Activated CD8-positive, alpha-beta T cell treated with anti-CD3 and anti-CD28 coated beads, Interleukin-2, amount 10 ng/mL, durations not matched to agents 7 days and 5 days (primary cell): ENCODE data around the gene YOD1. TPM values are rescaled to one million over a fixed set of nuclear protein-coding genes. Genes with fewer than 3 reads are reported as not detected.

Experiments used
- ATAC-seq: fragments of 150-1000 bp; cut with Tn5 transposase; one replicate; pipeline ENCODE4 v1.10.0; 2021; ENCODE audit warnings: moderate library complexity
- CTCF ChIA-PET: fragments of 350-600 bp; sonication (Branson Sonifier 250); formaldehyde crosslinking; loops from one replicate; lab custom pipeline; 2021; ENCODE audit warnings: antibody characterized with exemption; lab: Charles Lee
- POLR2A ChIA-PET: fragments of 350-600 bp; sonication (Branson Sonifier 250); formaldehyde crosslinking; loops from one replicate; lab custom pipeline; 2021; ENCODE audit warnings: antibody characterized with exemption; lab: Charles Lee
- DNase-seq: peaks from one replicate; pipeline ENCODE4 v3.0.0-alpha.2; 2020
- H3K27ac Mint-ChIP-seq: one replicate; pipeline ENCODE4 v1.8.0; 2021; ENCODE audit warnings: mild to moderate bottlenecking, mixed read lengths
- H3K27me3 Mint-ChIP-seq: one replicate; pipeline ENCODE4 v1.8.0; 2021; ENCODE audit warnings: low read depth, mixed read lengths
- H3K36me3 Mint-ChIP-seq: one replicate; pipeline ENCODE4 v1.8.0; 2021; ENCODE audit warnings: low read depth, mixed read lengths
- H3K4me1 Mint-ChIP-seq: one replicate; pipeline ENCODE4 v1.8.0; 2021; ENCODE audit warnings: low read depth, mixed read lengths
- H3K4me3 Mint-ChIP-seq: one replicate; pipeline ENCODE4 v1.8.0; 2021; ENCODE audit warnings: mild to moderate bottlenecking, mixed read lengths
- H3K9me3 Mint-ChIP-seq: one replicate; pipeline ENCODE4 v1.8.0; 2022; ENCODE audit warnings: mixed read lengths; ENCODE audit not compliant: insufficient read depth
- total RNA-seq, 2 experiments: library from RNA; stranded (reverse); gene quantifications; one replicate each; pipeline ENCODE4 v1.2.3, GENCODE V29; 2021

YOD1 gene
- total RNA-seq, 2 experiments from 2014 or later = 7.7 to 8.7 TPM

- no peak for ATAC-seq
- Mint-ChIP-seq H3K36me3 (no peaks in the 10 kb centered on the region), H3K4me3 (no peak overlapping the region), H3K9me3 (no peaks in the 10 kb centered on the region), H3K27me3 (peaks cover 18% of the 10 kb centered on the region), H3K27ac (no peak overlapping the region), H3K4me1 (peaks cover 25% of the 10 kb centered on the region)
- CTCF ChIA-PET = interaction anchor here (0.7 to 7.2 kb wide), 36 partner anchors 9 to 441 kb away, joined by 3 to 67 read pairs (median 5); partner anchors contain the start of genes C1orf116, C4BPA, CD55 and CR1
- POLR2A ChIA-PET = interaction anchor here (1.5 kb wide), 1 partner anchor 237 kb away, joined by 5 read pairs; the partner anchor contains the start of gene CD55
- no peak for DNase-seq
Observed at GRCh38 chr1:207084232-207084631, 33.2 kb upstream of the YOD1 start.

GRCh38 chr1:207081806-207082205 is 30.8 kb upstream of the YOD1 start:
- Mint-ChIP-seq H3K27me3 (peaks cover 20% of the 10 kb centered on the region), H3K4me1 (peaks cover 22% of the 10 kb centered on the region), H3K4me3 (no peak overlapping the region), H3K9me3 (no peaks in the 10 kb centered on the region), H3K27ac (no peak overlapping the region), H3K36me3 (no peaks in the 10 kb centered on the region)
- POLR2A ChIA-PET = interaction anchor here (1.0 kb wide), 1 partner anchor 239 kb away, joined by 3 read pairs; the partner anchor contains the start of gene CD55
- ATAC-seq = no peak
- CTCF ChIA-PET = interaction anchor here (1.4 to 7.2 kb wide), 4 partner anchors 8 to 324 kb away, joined by 5 to 67 read pairs (median 36); partner anchors contain the start of gene YOD1
- DNase-seq = no peak

GRCh38 chr1:207081088-207081487 is 30.1 kb upstream of the YOD1 start:
- ATAC-seq (no peak), DNase-seq (no peak)
- H3K27me3 Mint-ChIP-seq = peaks cover 18% of the 10 kb centered on the region
- no peak overlapping the region for H3K4me3 Mint-ChIP-seq
- no peaks in the 10 kb centered on the region for H3K9me3 Mint-ChIP-seq
- POLR2A ChIA-PET = no interaction called here
- peaks cover 22% of the 10 kb centered on the region for H3K4me1 Mint-ChIP-seq
- no peak overlapping the region for H3K27ac Mint-ChIP-seq
- CTCF ChIA-PET = interaction anchor here (0.9 to 7.2 kb wide), 7 partner anchors 9 to 418 kb away, joined by 3 to 67 read pairs (median 5); partner anchors contain the start of genes CR1 and YOD1
- no peaks in the 10 kb centered on the region for H3K36me3 Mint-ChIP-seq

GRCh38 chr1:207079706-207080241 is 28.8 kb upstream of the YOD1 start:
- no peak overlapping the region for H3K4me3 Mint-ChIP-seq
- H3K36me3 Mint-ChIP-seq = no peaks in the 10 kb centered on the region
- peaks cover 15% of the 10 kb centered on the region for H3K27me3 Mint-ChIP-seq
- H3K4me1 Mint-ChIP-seq = peaks cover 16% of the 10 kb centered on the region
- no peak for DNase-seq
- no peak overlapping the region for H3K27ac Mint-ChIP-seq
- ChIA-PET CTCF (interaction anchor here (0.8 to 7.2 kb wide), 13 partner anchors 8 to 420 kb away, joined by 3 to 67 read pairs (median 5); partner anchors contain the start of genes PFKFB2 and YOD1), POLR2A (no interaction called here)
- no peak for ATAC-seq
- H3K9me3 Mint-ChIP-seq = no peaks in the 10 kb centered on the region

GRCh38 chr1:207078578-207079132 is 27.6 kb upstream of the YOD1 start:
- no peaks in the 10 kb centered on the region for H3K9me3 Mint-ChIP-seq
- no peak overlapping the region for H3K27ac Mint-ChIP-seq
- no peaks in the 10 kb centered on the region for H3K36me3 Mint-ChIP-seq
- DNase-seq = no peak
- no peak for ATAC-seq
- ChIA-PET POLR2A (no interaction called here), CTCF (interaction anchor here (0.7 to 7.2 kb wide), 8 partner anchors 9 to 360 kb away, joined by 3 to 67 read pairs (median 4); partner anchors contain the start of genes CD55, PFKFB2 and YOD1)
- peaks cover 15% of the 10 kb centered on the region for H3K27me3 Mint-ChIP-seq
- H3K4me3 Mint-ChIP-seq = no peak overlapping the region
- H3K4me1 Mint-ChIP-seq = peaks cover 7% of the 10 kb centered on the region

GRCh38 chr1:207077470-207078377 is 26.7 kb upstream of the YOD1 start:
- Mint-ChIP-seq H3K4me3 (no peak overlapping the region), H3K4me1 (peaks cover 12% of the 10 kb centered on the region), H3K9me3 (no peaks in the 10 kb centered on the region), H3K27ac (no peak overlapping the region), H3K27me3 (peaks cover 8% of the 10 kb centered on the region), H3K36me3 (peaks cover 2% of the 10 kb centered on the region)
- CTCF ChIA-PET = interaction anchor here (0.7 to 7.2 kb wide), 12 partner anchors 9 to 361 kb away, joined by 3 to 67 read pairs (median 6); partner anchors contain the start of genes CD55, PFKFB2 and YOD1
- POLR2A ChIA-PET = no interaction called here
- DNase-seq (peak; percentile 84), ATAC-seq (peak; percentile 85)

- DNase-seq (no peak), ATAC-seq (no peak)
- no peak overlapping the region for H3K27ac Mint-ChIP-seq
- no peak overlapping the region for H3K4me3 Mint-ChIP-seq
- CTCF ChIA-PET = interaction anchor here (0.8 to 4.6 kb wide), 7 partner anchors 9 to 423 kb away, joined by 3 to 50 read pairs (median 6); partner anchors contain the start of genes PFKFB2 and YOD1
- peaks cover 6% of the 10 kb centered on the region for H3K36me3 Mint-ChIP-seq
- H3K9me3 Mint-ChIP-seq = no peaks in the 10 kb centered on the region
- peaks cover 2% of the 10 kb centered on the region for H3K27me3 Mint-ChIP-seq
- POLR2A ChIA-PET = no interaction called here
- peaks cover 19% of the 10 kb centered on the region for H3K4me1 Mint-ChIP-seq
Observed at GRCh38 chr1:207077012-207077411, 26.0 kb upstream of the YOD1 start.

GRCh38 chr1:207076181-207076955 is 25.4 kb upstream of the YOD1 start:
- peaks cover 25% of the 10 kb centered on the region for H3K4me1 Mint-ChIP-seq
- ChIA-PET CTCF (interaction anchor here (0.6 to 4.6 kb wide), 15 partner anchors 8 to 1875 kb away, joined by 3 to 50 read pairs (median 5); partner anchors contain the start of genes PFKFB2 and YOD1), POLR2A (no interaction called here)
- H3K27me3 Mint-ChIP-seq = peaks cover 2% of the 10 kb centered on the region
- H3K9me3 Mint-ChIP-seq = no peaks in the 10 kb centered on the region
- ATAC-seq (no peak), DNase-seq (no peak)
- peaks cover 10% of the 10 kb centered on the region for H3K36me3 Mint-ChIP-seq
- no peak overlapping the region for H3K4me3 Mint-ChIP-seq
- H3K27ac Mint-ChIP-seq = no peak overlapping the region

GRCh38 chr1:207073906-207074820 is 23.2 kb upstream of the YOD1 start:
- Mint-ChIP-seq H3K36me3 (peaks cover 22% of the 10 kb centered on the region), H3K4me3 (no peak overlapping the region), H3K27me3 (peaks cover 2% of the 10 kb centered on the region), H3K4me1 (peaks cover 47% of the 10 kb centered on the region), H3K27ac (no peak overlapping the region), H3K9me3 (no peaks in the 10 kb centered on the region)
- ATAC-seq (no peak), DNase-seq (no peak)
- POLR2A ChIA-PET = no interaction called here
- CTCF ChIA-PET = interaction anchor here (1.0 to 4.6 kb wide), 9 partner anchors 9 to 426 kb away, joined by 3 to 50 read pairs (median 4); partner anchors contain the start of gene YOD1

- ATAC-seq (no peak), DNase-seq (no peak)
- no peaks in the 10 kb centered on the region for H3K27me3 Mint-ChIP-seq
- peaks cover 54% of the 10 kb centered on the region for H3K4me1 Mint-ChIP-seq
- no peak overlapping the region for H3K27ac Mint-ChIP-seq
- CTCF ChIA-PET = interaction anchor here (1.3 to 3.4 kb wide), 6 partner anchors 8 to 408 kb away, joined by 3 to 21 read pairs (median 7); no protein-coding TSS in a partner anchor
- no peaks in the 10 kb centered on the region for H3K9me3 Mint-ChIP-seq
- no peak overlapping the region for H3K4me3 Mint-ChIP-seq
- POLR2A ChIA-PET = no interaction called here
- H3K36me3 Mint-ChIP-seq = peaks cover 26% of the 10 kb centered on the region
Observed at GRCh38 chr1:207072233-207072632, 21.2 kb upstream of the YOD1 start.
